ENCODE results near the gene SLCO3A1.
A peak's percentile ranks its signal among the peaks of the same experiment; 100 is the strongest.

The SLCO3A1 gene

GRCh38 chr15:91916051-91916450 lies 62.5 kb downstream of the SLCO3A1 start:
- no peak for DNase-seq

- no peak for DNase-seq
Measured at GRCh38 chr15:91917686-91918360, 64.3 kb downstream of the SLCO3A1 start.

- DNase-seq, result no peak
Measured at GRCh38 chr15:91919014-91919534, 65.6 kb downstream of the SLCO3A1 start.

- no peak for DNase-seq
Measured at GRCh38 chr15:91921188-91921842, 67.8 kb downstream of the SLCO3A1 start.

- no peak for DNase-seq
Measured at GRCh38 chr15:91921843-91922198, 68.3 kb downstream of the SLCO3A1 start.

GRCh38 chr15:91922646-91923547 lies 69.4 kb downstream of the SLCO3A1 start:
- no peak for DNase-seq

- DNase-seq, result no peak
Measured at GRCh38 chr15:91924183-91924582, 70.7 kb downstream of the SLCO3A1 start.

GRCh38 chr15:91924837-91925495 lies 71.5 kb downstream of the SLCO3A1 start:
- DNase-seq, result no peak

- DNase-seq, result no peak
Measured at GRCh38 chr15:91925794-91926193, 72.3 kb downstream of the SLCO3A1 start.

GRCh38 chr15:91926908-91927270 lies 73.4 kb downstream of the SLCO3A1 start:
- DNase-seq, result peak; percentile 9

GRCh38 chr15:91927585-91927984 lies 74.1 kb downstream of the SLCO3A1 start:
- DNase-seq, result no peak

GRCh38 chr15:91928675-91929074 lies 75.2 kb downstream of the SLCO3A1 start:
- DNase-seq, result peak; percentile 8

- DNase-seq, result no peak
Measured at GRCh38 chr15:91929509-91929908, 76.0 kb downstream of the SLCO3A1 start.

GRCh38 chr15:91930092-91930491 lies 76.6 kb downstream of the SLCO3A1 start:
- no peak for DNase-seq

- DNase-seq, result no peak
Measured at GRCh38 chr15:91936182-91936775, 82.8 kb downstream of the SLCO3A1 start.

GRCh38 chr15:91936927-91937326 lies 83.4 kb downstream of the SLCO3A1 start:
- DNase-seq, result no peak

- no peak for DNase-seq
Measured at GRCh38 chr15:91938136-91938535, 84.6 kb downstream of the SLCO3A1 start.

- no peak for DNase-seq
Measured at GRCh38 chr15:91939403-91939831, 85.9 kb downstream of the SLCO3A1 start.

GRCh38 chr15:91940496-91941381 lies 87.2 kb downstream of the SLCO3A1 start:
- peak; percentile 18 for DNase-seq

GRCh38 chr15:91941871-91942658 lies 88.6 kb downstream of the SLCO3A1 start:
- DNase-seq, result no peak
